NCI-H1436 treated with DMSO at 0.1 percent for 48 hours (cell line): ENCODE results near the gene RAB1B.

Source experiments
- DNase-seq: peaks from one replicate; lab custom pipeline; 2025; lab: John Stamatoyannopoulos, UW

RAB1B gene

GRCh38 chr11:66284526-66285078 is 16.2 kb downstream of the RAB1B start:
- no peak for DNase-seq

GRCh38 chr11:66285250-66285947 is 17.0 kb downstream of the RAB1B start:
- DNase-seq = no peak

GRCh38 chr11:66286699-66287098 is 18.3 kb downstream of the RAB1B start:
- DNase-seq = no peak

GRCh38 chr11:66287211-66287888 is 18.9 kb downstream of the RAB1B start:
- no peak for DNase-seq

- no peak for DNase-seq
Observed at GRCh38 chr11:66287889-66288670, 19.6 kb downstream of the RAB1B start.

GRCh38 chr11:66288671-66289547 is 20.5 kb downstream of the RAB1B start, which contains the start of gene YIF1A:
TSS of gene YIF1A (minus strand) at chr11:66289143. CDS start at chr11:66288985, 158 bp downstream.
- DNase-seq = peak; percentile 94

GRCh38 chr11:66289548-66290329 is 21.3 kb downstream of the RAB1B start:
- DNase-seq = no peak

GRCh38 chr11:66290330-66290621 is 21.8 kb downstream of the RAB1B start:
- DNase-seq = no peak

- DNase-seq = no peak
Observed at GRCh38 chr11:66291303-66291705, 22.9 kb downstream of the RAB1B start.

- no peak for DNase-seq
Observed at GRCh38 chr11:66291706-66292542, 23.5 kb downstream of the RAB1B start, which contains the start of gene TMEM151A. TSS of gene TMEM151A (plus strand) at chr11:66291894. CDS start at chr11:66292014, 120 bp downstream.

- DNase-seq = no peak
Observed at GRCh38 chr11:66292543-66293332, 24.3 kb downstream of the RAB1B start.

- no peak for DNase-seq
Observed at GRCh38 chr11:66293352-66293751, 24.9 kb downstream of the RAB1B start.

- DNase-seq = no peak
Observed at GRCh38 chr11:66293777-66294625, 25.6 kb downstream of the RAB1B start.

- no peak for DNase-seq
Observed at GRCh38 chr11:66294626-66295620, 26.5 kb downstream of the RAB1B start.

- DNase-seq = no peak
Observed at GRCh38 chr11:66297610-66298009, 29.2 kb downstream of the RAB1B start.

GRCh38 chr11:66299186-66299585 is 30.7 kb downstream of the RAB1B start:
- no peak for DNase-seq

- DNase-seq = no peak
Observed at GRCh38 chr11:66302656-66303055, 34.2 kb downstream of the RAB1B start.
